Measurements from ENCODE around the gene SEC22A.

SEC22A gene

GRCh38 chr3:123311201-123311600 is 109.5 kb downstream of the SEC22A start:
- no peak for DNase-seq

GRCh38 chr3:123312331-123313265 is 110.9 kb downstream of the SEC22A start:
- no peak for DNase-seq

- no peak for DNase-seq
These were observed 112.1 kb downstream of the SEC22A start for GRCh38 chr3:123313889-123314288.

- DNase-seq: no peak
These were observed 112.9 kb downstream of the SEC22A start for GRCh38 chr3:123314359-123315270.

- no peak for DNase-seq
These were observed 113.5 kb downstream of the SEC22A start for GRCh38 chr3:123315271-123315595.

GRCh38 chr3:123317716-123318115 is 116.0 kb downstream of the SEC22A start:
- DNase-seq: no peak

GRCh38 chr3:123318374-123318773 is 116.6 kb downstream of the SEC22A start:
- no peak for DNase-seq

GRCh38 chr3:123319760-123320159 is 118.0 kb downstream of the SEC22A start:
- DNase-seq: no peak

- no peak for DNase-seq
These were observed 118.5 kb downstream of the SEC22A start for GRCh38 chr3:123320221-123320620.

GRCh38 chr3:123321806-123322205 is 120.1 kb downstream of the SEC22A start:
- DNase-seq: no peak

- no peak for DNase-seq
These were observed 121.1 kb downstream of the SEC22A start for GRCh38 chr3:123322866-123323265.

Data from activated effector memory CD4-positive, alpha-beta T cell treated with anti-CD3 and anti-CD28 coated beads, Interleukin-2, amount 50 U/mL, for 16 hours (primary cell).